Right lobe of liver (tissue), 4 donors: Measurements from ENCODE around the gene TF.

Experiments
- CTCF ChIP-seq, 4 donors: fragments of 200-600 bp in 3 of 4; fragments of 450-650 bp in 1 of 4; IDR thresholded peaks; one replicate each; pipeline versions ENCODE4 v1.5.1 to v1.8.0; 2016 to 2022; ENCODE audit warnings: antibody characterized with exemption in 4 of 4, mild to moderate bottlenecking in 2 of 4
- POLR2A ChIP-seq: fragments of 450-650 bp; IDR thresholded peaks from one replicate; pipeline ENCODE4 v1.6.1; 2017; ENCODE audit warnings: antibody characterized with exemption, mild to moderate bottlenecking
- donor health status: DM: no; HTN: no; CAD: no.
- donor health status: DM: no; HTN: no; CAD: no.
- donor health status: DM: no; HTN: yes; CAD: no.

GRCh38 chr3:133744241-133744640 is 2.0 kb upstream of the TF start:
- no peak for TF ChIP-seq POLR2A
- TF ChIP-seq CTCF (IDR thresholded peaks at IDR 0.05): no peak
